Measurements from ENCODE around the gene PTCD3. TPM values are rescaled to one million over a fixed set of nuclear protein-coding genes. Genes with fewer than 3 reads are reported as not detected.

The PTCD3 gene
- total and polyA plus RNA-seq, 2 of the 4 experiments (the other 2 are of a cell fraction) = 44.0 to 48.9 TPM

DNA sequence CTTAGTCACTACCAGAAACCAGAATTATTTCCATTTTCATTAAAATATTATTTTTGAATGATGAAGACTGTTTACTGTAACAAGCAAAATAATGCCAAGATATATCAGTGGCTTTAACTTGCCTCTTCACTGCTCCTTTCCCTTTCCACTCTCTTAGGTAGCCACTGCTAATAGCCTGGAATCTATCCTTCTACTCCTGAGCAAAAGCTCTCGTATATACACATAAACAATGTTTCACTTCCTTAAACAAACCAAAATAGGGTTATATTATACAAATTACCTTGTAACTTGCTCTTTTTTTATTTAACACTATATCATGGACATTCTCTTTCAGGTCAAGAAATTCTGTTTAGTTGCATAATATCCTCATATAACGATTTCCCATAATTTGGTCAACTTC lies 68.4 kb downstream of the PTCD3 start:
- no peak overlapping the region for H3K56ac ChIP-seq (ENCODE audit: extremely low read depth, insufficient read depth, low read length)
- H3K27me3 ChIP-seq (ENCODE audit: control insufficient read depth, insufficient read depth, low read length) = no peaks in the 10 kb centered on the region
- no peak overlapping the region for H4K5ac ChIP-seq (ENCODE audit: low read depth, low read length)
- no peak overlapping the region for H2BK20ac ChIP-seq (ENCODE audit: low read depth, low read length)
- POLR2A ChIA-PET (ENCODE audit: unreplicated experiment) = no interaction called here
- no peak overlapping the region for H3K23ac ChIP-seq (ENCODE audit: low read depth, low read length)
- DNase-seq = no peak
- TF ChIP-seq RCOR1 (IDR thresholded peaks at IDR 0.05; ENCODE audit: insufficient replicate concordance, low read length) = no peak
- TF ChIP-seq FOS (IDR thresholded peaks at IDR 0.05; ENCODE audit: low read depth, low read length) = no peak
- no peak for TF ChIP-seq CHD1 (IDR thresholded peaks at IDR 0.05; ENCODE audit: low read depth, low read length)
- no peak for TF ChIP-seq SMC3 (IDR thresholded peaks at IDR 0.05; ENCODE audit: low read depth, low read length)
- TF ChIP-seq POLR2A (IDR thresholded peaks at IDR 0.05; ENCODE audit: low read depth, low read length) = no peak
- H3K9ac ChIP-seq (ENCODE audit: low read depth, low read length) = no peak overlapping the region
- in situ Hi-C loops (cut with MboI; ENCODE audit: low sequenced_read_pairs) = no loop called here
- H3K36me3 ChIP-seq (ENCODE audit: control insufficient read depth, insufficient read depth, low read length) = peaks cover 34% of the 10 kb centered on the region
- H3K4me3 ChIP-seq (ENCODE audit: insufficient read depth, low read depth, low read length) = no peak overlapping the region
- H2AK9ac ChIP-seq (replicated peaks; ENCODE audit: low read depth, low read length, poor library complexity) = no peak overlapping the region
- no peak overlapping the region for H3K14ac ChIP-seq (replicated peaks; ENCODE audit: low read depth, low read length)
- H3K9me1 ChIP-seq (ENCODE audit: insufficient read depth, low read length) = no peaks in the 10 kb centered on the region
- no peak overlapping the region for H3K4me2 ChIP-seq (ENCODE audit: low read depth, low read length)
- H4K20me1 ChIP-seq (ENCODE audit: insufficient read depth, low read length) = no peaks in the 10 kb centered on the region
- CTCF ChIA-PET = no interaction called here
- no peak overlapping the region for H2BK120ac ChIP-seq (ENCODE audit: low read depth, low read length)
- no peak overlapping the region for H4K8ac ChIP-seq (ENCODE audit: low read depth in 2 of 2, low read length in 2 of 2)
- no peak overlapping the region for H3K27ac ChIP-seq (ENCODE audit: insufficient read depth, low read length)
- H2AK5ac ChIP-seq (ENCODE audit: low read depth, low read length) = no peak overlapping the region
- ATAC-seq (ENCODE audit: low read depth) = peak; percentile 67
- H4K91ac ChIP-seq (ENCODE audit: insufficient read depth, low read depth, low read length) = no peak overlapping the region
- no peak overlapping the region for H2BK15ac ChIP-seq (ENCODE audit: low read depth, low read length)
- no peak overlapping the region for H3K4ac ChIP-seq (ENCODE audit: low read depth, low read length)
- no peak overlapping the region for H2AFZ ChIP-seq (replicated peaks; ENCODE audit: low read length, poor library complexity)
- peaks cover 13 to 21% of the 10 kb centered on the region in 2 experiments for H3K79me1 ChIP-seq (ENCODE audit: low read depth in 1 of 2, low read length in 2 of 2)
- dilution Hi-C loops (cut with HindIII; ENCODE audit: low sequenced_read_pairs, unreplicated experiment) = no loop called here
- BruUV-seq (replicated peaks) = no TSS peak
- no peak overlapping the region for H2BK5ac ChIP-seq (ENCODE audit: low read depth, low read length, poor library complexity, severe bottlenecking)
- H3K18ac ChIP-seq (ENCODE audit: low read depth, low read length) = no peak overlapping the region
- H3K4me1 ChIP-seq (ENCODE audit: control insufficient read depth, insufficient read depth, low read length) = 0 out of 2 replicates have a peak, but pooled peaks cover 1% of the 10 kb centered on the region
- WGBS, 2 experiments (ENCODE audit: extremely low coverage in 2 of 2, insufficient read length in 1 of 2) = no CpG with 5 or more reads among the region's 2 CpGs
- intact Hi-C loops (cut with micrococcal nuclease) = no loop called here
- no peaks in the 10 kb centered on the region for H3K9me3 ChIP-seq (ENCODE audit: control insufficient read depth, insufficient read depth, low read length)
